ENCODE data around the gene MRGPRD.
"Not testable (repeated sequence)": the region's sequence is repeated elsewhere in the genome, so short reads cannot be mapped to it uniquely, and the experiment has no call there.

Gene MRGPRD

DNA sequence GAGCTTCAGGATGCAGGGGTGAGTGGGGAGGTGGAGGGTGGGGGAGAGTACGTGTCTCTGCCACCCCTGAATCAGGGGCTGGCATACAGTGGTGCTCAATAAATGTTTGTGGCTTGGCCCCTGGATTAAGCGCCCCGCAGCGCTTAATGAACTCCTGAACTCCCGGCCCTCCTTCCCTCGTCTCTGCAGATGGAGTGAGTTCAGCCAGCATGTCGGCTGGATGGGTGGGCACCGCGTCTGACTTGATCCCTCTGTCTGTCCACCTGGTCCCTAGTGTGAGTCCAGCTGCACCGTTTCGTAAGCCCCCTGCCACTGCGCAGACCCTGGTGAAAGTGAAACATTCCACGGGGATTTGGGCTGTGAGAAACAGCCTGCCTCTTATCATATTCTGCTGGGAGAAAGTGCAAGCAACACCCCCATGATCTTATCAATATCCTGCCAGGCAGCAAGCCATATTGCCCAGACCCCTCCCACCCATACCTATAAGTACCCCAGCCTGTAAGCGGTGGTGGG, 12.0 kb upstream of the MRGPRD start:
- DNase-seq, result no peak

DNA sequence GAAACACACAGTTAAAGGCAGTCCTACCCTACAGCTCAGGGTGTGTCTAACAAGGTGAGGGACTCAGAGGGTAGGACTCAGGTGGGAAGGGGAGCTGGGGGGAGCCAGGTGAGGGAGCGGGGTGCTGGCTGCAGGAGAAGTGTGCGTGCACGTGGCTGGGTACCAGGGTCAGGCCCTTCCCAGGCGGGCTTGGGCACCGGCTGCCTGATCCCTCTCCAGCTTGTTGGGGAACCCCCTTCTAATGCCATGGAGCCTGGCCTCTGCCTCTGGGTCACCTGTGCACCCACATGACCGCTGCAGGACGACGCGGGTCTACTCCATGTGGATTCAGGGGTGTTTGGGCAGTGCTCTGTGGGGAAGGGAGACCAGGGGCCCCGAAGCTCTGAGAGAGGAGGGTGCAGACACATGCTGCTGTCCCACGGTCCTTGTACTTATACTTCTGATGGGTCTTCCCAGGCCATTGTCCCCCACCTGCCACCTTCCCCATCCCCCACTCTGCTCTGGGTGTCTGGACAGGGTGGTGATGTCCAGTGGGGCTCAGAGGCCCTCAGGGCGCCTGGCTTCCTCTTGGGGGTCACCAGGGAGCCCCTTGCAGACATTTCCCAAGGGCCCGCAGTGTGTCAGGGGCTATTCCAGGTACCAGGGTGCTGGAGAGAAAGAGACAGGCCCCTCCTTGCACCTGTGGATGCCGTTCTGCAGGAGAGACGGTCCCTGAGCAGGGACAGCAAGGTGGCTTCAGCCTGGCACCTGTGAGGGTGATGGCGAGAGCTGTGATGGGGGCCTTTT, 10.4 kb upstream of the MRGPRD start:
- no peak for DNase-seq

DNA sequence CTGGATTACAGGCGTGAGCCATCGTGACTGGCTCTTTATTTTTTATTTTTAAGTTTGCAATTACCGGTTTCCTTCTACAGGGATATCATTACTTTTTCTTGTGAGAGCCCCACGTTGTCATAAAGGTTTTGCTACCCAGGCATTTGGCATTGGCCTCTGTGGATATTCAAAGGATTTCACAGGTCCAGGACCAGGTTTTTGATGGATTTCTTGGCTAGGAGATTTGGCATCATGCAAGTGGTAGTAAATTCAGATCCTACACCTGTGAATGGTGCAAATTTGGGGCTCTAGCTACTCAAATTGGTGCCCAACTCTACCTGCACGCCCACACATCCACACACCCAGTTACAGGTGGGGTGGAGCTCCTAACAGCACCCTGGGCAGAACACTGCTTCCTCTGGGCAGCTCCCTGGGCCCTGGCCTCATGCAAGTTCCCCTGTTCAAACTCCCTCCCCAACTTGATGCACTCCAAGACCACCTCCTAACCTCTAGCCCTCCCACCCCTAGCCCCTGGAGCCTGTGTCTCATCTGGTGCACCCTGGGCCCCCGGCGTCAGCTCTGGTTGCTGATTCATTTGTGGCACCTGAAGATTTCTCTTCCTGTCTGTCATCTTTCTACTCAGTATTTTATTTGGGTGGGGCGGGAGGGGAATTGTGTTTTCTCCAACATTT, 9.3 kb upstream of the MRGPRD start:
- DNase-seq, result no peak

DNA sequence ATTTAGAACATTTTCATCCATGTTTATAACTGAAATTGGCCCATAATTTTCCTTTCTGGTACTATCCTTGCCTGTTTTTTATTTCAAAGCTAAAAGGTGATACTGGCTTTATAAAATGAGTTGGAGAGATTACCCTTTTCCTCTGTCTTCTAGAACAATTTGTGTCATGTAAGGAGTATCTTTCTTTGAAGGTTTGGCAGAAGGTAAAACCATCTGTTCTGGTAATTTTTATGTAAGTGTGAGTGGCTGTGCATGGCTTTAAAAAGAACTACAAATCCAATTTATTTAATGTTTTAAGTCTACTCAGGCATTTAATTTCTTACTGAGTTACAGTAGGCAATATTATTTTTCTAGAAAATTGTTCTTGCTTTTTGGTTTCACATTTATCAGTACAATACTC, 7.7 kb upstream of the MRGPRD start:
- no peak for DNase-seq

DNA sequence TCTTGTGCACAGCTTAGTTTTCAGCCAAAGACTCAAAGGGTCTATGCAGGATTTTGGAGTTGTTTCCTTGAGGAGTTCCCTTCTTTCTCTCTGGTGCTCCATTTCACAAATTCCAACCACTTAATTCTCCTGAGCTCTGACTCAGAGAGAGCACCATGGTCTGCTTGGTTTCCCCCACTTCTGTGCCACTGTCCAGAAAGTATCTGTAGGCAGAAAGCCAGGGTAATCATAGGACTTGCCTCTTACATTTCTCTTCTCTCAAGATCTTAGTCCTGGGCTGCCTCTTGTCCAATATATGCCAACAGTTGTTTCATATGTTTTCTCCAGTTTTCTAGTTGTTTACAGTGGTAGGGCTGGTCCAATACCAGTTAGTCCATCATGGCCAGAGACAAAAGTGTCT, 6.4 kb upstream of the MRGPRD start:
- no peak for DNase-seq

DNA sequence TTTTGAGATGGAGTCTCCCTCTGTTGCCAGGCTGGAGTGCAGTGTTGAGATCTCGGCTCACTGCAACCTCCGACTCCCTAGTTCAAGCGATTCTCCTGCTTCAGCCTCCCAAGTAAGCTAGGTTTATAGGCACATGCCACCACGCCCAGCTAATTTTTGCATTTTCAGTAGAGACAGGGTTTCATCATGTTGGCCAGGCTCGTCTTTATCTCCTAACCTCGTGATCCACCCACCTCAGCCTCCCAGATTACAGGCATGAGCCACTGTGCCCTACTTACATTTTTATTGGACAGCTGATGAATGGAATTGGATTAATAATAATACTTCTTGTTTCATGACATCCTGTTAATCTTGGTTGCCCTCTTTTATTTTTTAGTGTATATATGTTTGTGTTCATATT, 3.0 kb upstream of the MRGPRD start:
- DNase-seq, result no peak

DNA sequence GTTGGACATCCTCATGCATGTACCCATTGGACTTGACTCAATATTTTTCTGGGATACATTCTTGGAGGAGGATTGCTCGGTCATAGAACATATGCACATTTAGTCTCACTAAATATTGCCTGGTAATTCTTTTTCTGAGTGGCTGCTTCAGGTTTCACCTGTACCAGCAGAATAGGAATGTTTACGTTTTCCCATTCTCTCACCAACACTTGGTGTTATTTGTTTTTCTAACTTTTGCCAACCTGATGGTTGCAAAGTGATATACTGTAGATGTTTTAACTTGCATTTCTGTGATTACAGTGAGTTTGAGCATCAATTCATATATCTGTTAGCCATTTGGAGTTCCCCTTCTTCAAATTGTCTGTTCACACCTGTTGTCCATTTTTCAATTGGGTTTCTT, 1.3 kb upstream of the MRGPRD start:
- no peak for DNase-seq

DNA sequence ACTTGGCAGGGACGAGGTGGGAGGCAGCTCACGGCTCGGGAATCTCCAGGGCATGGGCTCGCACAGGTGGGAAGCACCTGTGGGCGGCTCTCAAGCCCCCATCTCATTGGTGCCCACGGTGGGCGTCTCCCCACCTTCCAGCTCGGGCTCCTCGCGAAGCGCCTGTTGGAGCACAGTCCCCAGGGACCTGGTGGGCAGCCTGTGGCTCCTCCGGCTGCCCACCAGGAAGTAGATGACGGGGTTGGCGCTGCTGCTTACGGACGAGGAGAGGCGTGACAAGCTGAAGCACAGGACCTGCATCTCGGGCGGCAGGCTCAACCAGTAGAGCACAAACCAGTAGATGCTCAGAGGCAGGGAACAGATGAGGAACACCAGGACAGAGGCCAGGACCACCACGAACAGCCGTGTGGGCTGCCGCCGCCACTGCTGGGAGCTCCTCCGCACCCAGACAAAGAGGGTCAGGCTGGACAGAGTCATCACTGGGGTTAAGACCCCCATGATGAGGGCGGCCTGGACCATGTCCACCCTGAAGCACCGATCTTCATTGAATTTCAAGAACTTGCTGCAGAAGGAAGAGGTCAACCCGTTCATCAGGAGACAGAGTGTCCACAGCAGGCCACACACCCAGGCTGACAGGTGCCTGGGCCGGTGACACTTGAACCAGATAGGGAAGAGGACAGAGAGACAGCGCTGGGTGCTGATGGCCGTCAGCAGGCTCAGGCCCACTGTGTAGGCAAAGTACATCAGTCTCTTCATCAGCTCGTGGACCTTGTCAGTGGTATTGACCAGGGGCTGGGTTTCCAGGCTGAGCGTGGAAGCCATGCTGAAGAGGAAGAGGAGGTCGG, 633 bp downstream of the MRGPRD start:
- no peak for DNase-seq

DNA sequence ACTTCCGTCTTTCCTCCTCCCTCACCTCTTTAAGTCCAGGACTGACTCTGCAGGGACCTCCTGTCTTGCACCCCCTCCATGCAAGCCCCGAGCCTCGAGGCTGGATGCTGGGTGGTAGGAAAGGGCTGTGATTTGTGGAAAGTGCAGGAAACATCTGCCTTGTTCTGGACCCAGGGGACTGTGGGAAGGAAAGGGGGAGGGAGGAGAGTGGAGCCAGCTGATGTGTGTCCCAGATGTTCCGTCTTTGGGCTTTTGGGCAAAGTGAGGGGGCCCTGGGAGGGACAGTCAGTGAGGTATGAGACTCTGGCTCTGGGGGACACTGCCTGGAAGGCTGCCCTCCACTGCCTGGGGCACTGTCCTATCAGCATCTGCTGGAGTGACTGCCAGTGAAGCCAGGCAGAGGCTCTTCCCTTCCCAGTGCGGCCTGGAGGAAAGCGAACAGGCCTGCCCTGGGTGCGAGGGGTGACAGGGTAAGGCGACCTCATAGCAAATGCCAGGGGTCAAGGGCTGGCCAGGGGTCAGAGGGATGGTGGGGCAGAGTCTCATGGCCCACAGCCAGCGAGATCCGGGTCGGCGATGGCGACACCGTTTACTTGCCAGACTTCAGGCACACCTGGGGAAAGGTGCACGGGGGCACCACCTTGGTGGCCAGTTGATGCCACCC, 1.7 kb downstream of the MRGPRD start:
- no peak for DNase-seq

DNA sequence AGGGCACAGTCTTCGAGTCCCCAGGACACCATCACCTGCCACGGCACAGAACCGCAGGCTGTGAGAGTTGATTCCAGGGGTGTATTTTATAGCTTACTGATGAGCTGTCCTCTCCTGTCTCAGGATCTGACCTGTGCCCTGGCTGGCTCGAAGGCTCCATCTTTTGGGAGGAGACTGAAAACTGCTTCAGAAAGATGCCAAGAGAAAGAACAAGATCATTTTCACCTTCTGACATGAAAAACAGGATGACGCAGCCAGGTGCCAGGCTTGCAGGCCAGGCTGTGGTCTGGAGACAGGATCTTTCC, 2.2 kb downstream of the MRGPRD start:
- DNase-seq, result no peak

DNA sequence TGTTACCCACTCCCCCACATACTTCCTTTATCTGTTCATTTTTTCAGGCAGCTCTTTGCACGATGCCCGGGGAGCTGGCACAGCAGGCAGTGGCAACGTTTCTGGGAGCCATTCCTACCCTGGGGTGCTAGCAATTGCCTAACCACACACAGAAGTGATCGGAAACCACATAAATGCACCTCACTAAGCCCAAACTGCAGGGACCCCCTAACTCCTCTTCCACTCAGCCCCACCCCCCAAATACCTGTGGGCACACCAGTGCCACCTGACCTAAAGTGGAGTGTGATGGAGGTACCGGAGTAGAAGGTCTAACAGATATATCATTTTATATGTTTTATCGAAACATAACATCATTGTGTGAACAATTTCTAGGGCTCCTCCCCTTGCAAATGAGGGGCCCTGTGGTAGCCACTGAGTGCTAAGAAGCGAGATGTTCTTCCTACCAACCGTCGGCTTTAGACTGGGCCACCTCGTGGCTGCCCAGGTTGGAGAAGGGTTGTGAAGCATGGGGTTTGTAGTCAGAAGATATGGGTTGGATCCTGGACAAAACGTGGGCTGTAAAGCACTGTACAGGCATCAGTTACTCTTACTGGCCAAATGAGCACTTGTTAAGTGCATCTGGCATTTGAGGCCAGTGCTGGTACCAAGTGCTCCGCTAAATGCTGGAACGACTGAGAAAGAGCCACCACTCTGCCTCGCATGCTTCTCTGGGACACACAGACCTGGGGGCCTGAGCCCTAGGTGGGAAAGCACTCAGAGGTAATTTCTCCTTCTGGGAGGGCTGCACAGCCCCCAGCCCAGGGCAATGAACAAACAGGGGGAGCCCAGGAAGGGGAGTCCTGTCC, 2.8 kb downstream of the MRGPRD start:
- DNase-seq, result no peak

DNA sequence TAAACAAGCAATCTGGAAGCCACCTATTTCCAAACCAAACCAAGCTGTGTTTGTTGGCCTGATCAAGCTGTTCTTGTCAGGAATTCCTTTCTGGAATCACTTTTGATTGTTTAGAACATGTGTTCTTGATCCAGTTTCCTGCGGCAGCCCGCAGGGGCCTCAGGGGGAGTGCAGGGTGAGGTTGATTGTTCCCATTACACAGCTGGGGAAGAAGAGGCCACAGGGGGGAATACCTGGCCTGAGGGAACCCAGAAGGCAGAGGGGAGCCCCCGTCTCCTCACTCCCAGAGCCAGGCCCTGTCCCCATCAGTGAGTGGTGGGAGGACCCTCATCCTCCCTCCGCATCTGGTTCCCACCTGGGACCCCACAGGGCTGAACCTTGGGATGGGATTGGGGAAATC, 4.2 kb downstream of the MRGPRD start:
- DNase-seq, result no peak

DNA sequence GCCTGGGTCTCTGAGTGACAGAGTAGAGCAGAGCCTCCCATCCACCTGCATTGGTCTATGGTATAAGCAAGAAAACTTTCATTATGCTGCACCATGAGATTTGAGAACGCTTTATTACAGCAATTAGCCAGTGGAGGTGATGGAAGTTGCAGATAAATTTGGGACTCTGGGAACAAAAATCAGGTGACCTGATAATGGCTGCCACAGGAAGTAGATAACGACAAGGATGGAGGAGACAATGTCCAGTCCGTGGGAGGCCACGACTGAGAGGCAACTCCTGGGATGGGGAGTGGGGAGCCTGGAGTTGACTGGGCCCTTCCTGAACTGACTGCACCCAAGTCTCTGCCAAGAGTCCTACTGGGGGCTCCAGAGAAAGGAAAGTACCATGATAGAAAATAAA, 4.7 kb downstream of the MRGPRD start:
- DNase-seq, result no peak

DNA sequence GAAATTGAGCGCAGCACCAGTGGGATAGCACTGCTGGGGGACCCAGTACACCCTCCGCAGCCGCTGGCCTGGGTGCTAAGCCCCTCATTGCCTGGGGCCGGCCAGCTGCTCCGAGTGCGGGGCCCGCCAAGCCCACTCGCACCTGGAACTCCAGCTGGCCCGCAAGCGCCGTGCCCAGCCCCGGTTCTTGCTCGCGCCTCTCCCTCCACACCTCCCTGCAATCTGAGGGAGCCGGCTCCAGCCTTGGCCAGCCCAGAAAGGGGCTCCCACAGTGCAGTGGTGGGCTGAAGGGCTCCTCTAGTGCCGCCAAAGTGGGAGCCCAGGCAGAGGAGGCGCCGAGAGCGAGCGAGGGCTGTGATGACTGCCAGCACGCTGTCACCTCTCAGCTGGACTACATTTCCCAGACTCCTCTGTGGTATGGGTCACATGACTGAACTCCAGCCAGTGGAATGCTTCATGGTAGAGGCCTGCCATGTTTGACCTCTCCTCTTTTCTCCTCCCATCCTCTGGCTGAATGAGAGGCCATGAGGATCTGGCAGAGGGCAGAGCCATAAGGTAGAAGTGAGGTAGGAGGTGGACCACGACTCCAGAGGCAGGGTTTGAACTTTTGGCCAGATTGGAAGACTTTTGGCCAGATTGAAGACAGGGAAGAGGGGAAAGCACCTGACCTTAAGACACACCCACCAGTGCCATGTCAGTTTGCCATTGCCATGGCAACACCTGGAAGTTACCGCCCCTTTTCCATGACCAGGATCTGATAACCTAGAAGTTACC, 6.2 kb downstream of the MRGPRD start:
- DNase-seq, result peak; percentile 25

DNA sequence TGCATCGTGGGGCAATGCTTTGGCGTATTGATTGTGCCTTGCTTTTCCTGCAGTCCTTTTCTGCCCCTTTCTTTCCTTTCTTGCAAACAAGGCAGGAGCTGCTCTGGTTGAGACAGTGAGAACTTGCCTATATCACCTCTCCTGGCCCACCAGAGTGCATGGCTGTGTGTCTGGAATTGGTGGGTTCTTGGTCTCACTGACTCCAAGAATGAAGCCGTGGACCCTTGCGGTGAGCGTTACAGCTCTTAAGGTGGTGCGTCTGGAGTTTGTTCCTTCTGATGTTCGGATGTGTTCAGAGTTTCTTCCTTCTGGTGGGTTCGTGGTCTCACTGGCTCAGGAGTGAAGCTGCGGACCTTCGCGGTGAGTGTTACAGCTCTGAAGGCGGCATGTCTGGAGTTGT, 7.1 kb downstream of the MRGPRD start:
- not testable (repeated sequence) for DNase-seq

DNA sequence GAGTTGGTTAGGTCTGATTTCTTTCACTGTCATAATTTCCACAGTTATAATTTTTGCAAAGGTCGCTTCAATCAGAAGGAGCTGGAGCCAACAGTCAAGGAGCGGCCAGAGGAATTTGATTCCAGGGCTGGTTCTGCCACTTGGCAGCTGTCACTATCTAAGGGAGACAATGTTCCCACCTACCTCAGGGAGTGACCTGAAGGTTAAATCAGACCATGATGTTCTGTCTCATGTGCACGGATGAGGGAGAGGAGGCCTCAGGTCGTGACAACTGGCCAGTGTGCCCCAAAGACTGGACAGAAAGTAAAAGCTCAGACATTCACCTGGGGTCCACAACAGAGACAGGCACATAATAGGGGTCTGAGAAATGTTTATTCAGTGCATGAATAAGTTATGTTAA, 7.6 kb downstream of the MRGPRD start:
- DNase-seq, result no peak

DNA sequence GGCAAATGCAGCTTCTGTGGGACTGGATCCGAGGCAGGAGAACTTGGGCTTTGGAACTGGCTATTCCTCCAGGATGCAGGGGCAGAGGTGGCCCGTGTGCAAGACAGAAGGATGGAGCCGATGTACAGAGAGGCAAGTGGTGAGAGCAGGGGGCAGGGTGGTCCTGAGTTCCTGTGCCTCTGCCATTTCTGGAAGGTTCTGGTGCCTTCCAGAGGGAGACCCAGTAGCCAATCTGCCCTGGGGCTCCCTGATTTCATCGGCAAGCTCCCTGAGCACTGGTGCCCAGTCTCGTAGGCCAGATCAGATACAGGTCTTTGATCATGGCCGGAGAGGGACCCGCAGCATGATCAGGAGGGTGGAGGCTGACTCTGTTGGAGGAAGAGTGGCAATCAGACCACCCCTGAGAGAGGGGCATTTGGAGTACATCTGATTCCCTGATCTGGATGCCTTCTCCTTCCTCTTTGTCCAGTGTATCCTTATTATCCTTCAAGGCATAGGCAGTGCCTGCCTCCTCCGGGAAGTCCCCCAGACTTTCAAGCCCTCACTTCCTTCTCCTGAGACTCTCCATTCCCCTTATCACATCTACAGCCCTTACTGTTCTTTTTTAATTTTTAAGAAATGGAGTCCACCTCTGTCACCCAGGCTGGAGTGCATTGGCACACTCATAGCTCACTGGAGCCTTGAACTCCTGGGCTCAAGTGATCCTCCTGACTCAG, 9.7 kb downstream of the MRGPRD start:
- no peak for DNase-seq

DNA sequence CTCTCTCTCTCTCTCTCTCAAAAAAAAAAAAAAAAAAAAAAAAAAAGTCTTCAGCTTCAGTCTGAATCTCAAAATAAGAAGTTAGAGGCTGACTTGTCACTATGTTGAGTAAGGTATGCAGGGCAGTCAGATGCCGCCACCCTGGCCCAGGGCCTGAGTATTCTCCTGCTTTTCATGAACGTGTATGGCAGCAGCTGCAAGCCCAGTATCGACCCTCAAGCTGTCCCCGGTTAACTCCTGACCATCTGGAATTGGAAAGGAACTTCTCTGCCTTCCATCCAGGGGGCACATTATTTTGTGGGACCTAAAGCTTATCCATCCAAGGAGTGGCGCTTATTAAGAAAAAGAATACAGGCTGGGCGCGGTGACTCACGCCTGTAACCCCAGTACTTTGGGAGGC, 11.4 kb downstream of the MRGPRD start:
- no peak for DNase-seq

DNA sequence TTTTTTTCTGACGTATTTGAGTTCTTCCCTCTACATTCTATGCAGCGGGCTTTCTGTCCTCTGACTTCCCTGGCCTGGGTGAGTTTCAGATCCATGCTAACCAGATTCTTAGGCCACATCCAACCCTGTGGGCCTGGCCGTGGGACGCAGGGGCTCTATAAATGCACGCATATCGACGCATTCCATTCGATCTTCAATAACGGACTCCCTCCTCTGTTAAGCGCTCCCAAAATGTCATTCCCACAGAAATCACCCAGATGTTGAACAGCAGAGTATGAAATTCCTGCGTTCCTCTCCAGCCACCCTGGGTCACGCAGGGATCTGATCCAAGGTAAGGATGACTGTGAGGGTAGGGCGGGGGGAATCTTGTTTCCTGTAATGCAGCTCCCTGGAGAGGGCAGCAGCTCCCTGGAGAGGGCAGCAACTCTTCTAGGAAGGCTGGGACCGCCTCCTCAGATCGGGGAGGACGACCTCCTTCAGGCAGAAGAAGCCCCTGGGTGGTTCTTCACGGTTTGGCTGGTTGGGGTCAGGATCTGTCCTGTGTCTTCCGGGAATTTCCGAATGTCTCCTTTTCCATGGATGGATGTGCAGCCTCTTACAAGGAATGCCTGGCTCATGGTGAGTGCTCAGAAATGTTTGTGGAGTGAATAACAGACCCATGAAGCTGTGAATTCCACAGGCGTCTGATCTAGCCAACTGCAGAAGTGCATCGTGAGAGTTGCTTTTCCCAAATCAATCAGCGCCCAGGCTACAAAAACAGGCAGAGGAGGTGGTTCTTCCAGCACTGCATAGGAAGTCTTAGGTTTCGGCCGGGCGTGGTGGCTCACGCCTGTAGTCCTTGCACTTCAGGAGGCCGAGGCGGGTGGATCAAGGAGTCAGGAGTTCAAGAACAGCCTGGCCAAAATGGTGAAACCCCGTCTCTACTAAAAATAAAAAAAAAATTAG, 12.2 kb downstream of the MRGPRD start:
- DNase-seq, result no peak

Measured in CD4-positive, alpha-beta T cell treated with Interleukin-17A for 1 hour (primary cell).